PC-9 (cell line): Measurements from ENCODE around the gene CEP72. TPM values are rescaled to one million over a fixed set of nuclear protein-coding genes. Genes with fewer than 3 reads are reported as not detected.

Experiments
- BruUV-seq: library from RNA; stranded (reverse); fragments of 400-500 nt; replicated peaks from 2 replicates; lab custom pipeline; 2021; lab: Mats Ljungman, UMichigan
- CTCF ChIA-PET: fragments of 300-600 bp; sonication (Branson Sonifier 250); formaldehyde crosslinking; loops from one replicate; lab custom pipeline; 2022; ENCODE audit warnings: antibody characterized with exemption; lab: Charles Lee
- POLR2A ChIA-PET: fragments of 300-600 bp; sonication (Branson Sonifier 250); formaldehyde crosslinking; loops from one replicate; lab custom pipeline; 2022; ENCODE audit warnings: antibody characterized with exemption; ENCODE audit not compliant: unreplicated experiment; lab: Charles Lee
- DNase-seq, 2 experiments: peaks; one replicate each; pipeline versions ENCODE4 v3.0.0 to v3.0.0-alpha.2; 2015 to 2022; ENCODE audit warnings: mixed read lengths in 1 of 2
- H2AFZ ChIP-seq: fragments of 200-600 bp; sonication (generic); 2 replicates; pipeline ENCODE4 v1.8.1; 2017; ENCODE audit warnings: antibody characterized with exemption
- H3F3A ChIP-seq: fragments of 200-600 bp; sonication (generic); 2 replicates; pipeline ENCODE4 v1.8.1; 2017; ENCODE audit warnings: antibody characterized with exemption, mild to moderate bottlenecking, low read depth; ENCODE audit not compliant: insufficient read depth
- H3K27ac ChIP-seq: fragments of 200-600 bp; sonication (generic); 2 replicates; pipeline ENCODE4 v1.6.1; 2016; ENCODE audit warnings: mixed run types
- H3K27me3 ChIP-seq: fragments of 200-600 bp; sonication (generic); 2 replicates; pipeline ENCODE4 v1.6.1; 2016; ENCODE audit warnings: low read depth, mixed run types; ENCODE audit not compliant: insufficient read depth
- H3K36me3 ChIP-seq: fragments of 200-600 bp; sonication (generic); 2 replicates; pipeline ENCODE4 v1.6.1; 2016; ENCODE audit warnings: low read depth, mixed run types
- H3K4me1 ChIP-seq: fragments of 200-600 bp; sonication (generic); replicated peaks from 2 replicates; pipeline ENCODE4 v1.6.1; 2016; ENCODE audit warnings: mixed run types; ENCODE audit not compliant: insufficient read depth
- H3K4me2 ChIP-seq: fragments of 200-600 bp; sonication (generic); 2 replicates; pipeline ENCODE4 v1.6.1; 2017; ENCODE audit warnings: mixed run types
- H3K4me3 ChIP-seq: fragments of 200-600 bp; sonication (generic); 2 replicates; pipeline ENCODE4 v1.6.1; 2016; ENCODE audit warnings: mixed run types
- H3K79me2 ChIP-seq: fragments of 200-600 bp; sonication (generic); 2 replicates; pipeline ENCODE4 v1.6.1; 2017; ENCODE audit warnings: low read depth, mixed run types
- H3K9me2 ChIP-seq: fragments of 200-600 bp; sonication (generic); 2 replicates; pipeline ENCODE4 v1.8.1; 2017; ENCODE audit warnings: mild to moderate bottlenecking; ENCODE audit not compliant: insufficient read depth
- H3K9me3 ChIP-seq: fragments of 200-600 bp; sonication (generic); 2 replicates; pipeline ENCODE4 v1.8.1; 2016; ENCODE audit warnings: low read depth; ENCODE audit not compliant: insufficient read depth
- H4K20me1 ChIP-seq: fragments of 200-600 bp; sonication (generic); 2 replicates; pipeline ENCODE4 v1.8.1; 2017; ENCODE audit not compliant: insufficient read depth
- EZH2 ChIP-seq: fragments of 200-600 bp; sonication (generic); IDR thresholded peaks from 2 replicates; pipeline ENCODE4 v1.8.0; 2017; ENCODE audit warnings: antibody characterized with exemption, low read depth
- intact Hi-C: fragments of 100-400 bp; cut with micrococcal nuclease; formaldehyde crosslinking; loops from one replicate; pipeline ENCODE4 v1.10.0; 2022; ENCODE audit not compliant: unreplicated experiment
- total RNA-seq: library from RNA; stranded (reverse); gene quantifications from 2 replicates; pipeline ENCODE4 v1.2.3, GENCODE V29; 2021
- TF ChIP-seq, protein P1 (sequence below): fragments of 200-600 bp; sonication (generic); conservative IDR thresholded peaks from 2 replicates; pipeline ENCODE4 v1.6.1; 2017; ENCODE audit warnings: mixed run types, antibody characterized with exemption, mild to moderate bottlenecking, moderate library complexity

CEP72 gene
- total RNA-seq, 1 experiment from 2014 or later, result 86.8 TPM

GRCh38 chr5:636951-637350 is 24.8 kb downstream of the CEP72 start:
- CTCF ChIA-PET, result no interaction called here
- no peaks in the 10 kb centered on the region for H3K4me1 ChIP-seq

GRCh38 chr5:637581-638450 is 25.7 kb downstream of the CEP72 start:
- intact Hi-C loops, result no loop called here
- Histone ChIP-seq H3K4me3 (no peak overlapping the region), H3K27me3 (no peaks in the 10 kb centered on the region), H3K36me3 (peaks cover 24% of the 10 kb centered on the region), H2AFZ (no peak overlapping the region), H3K79me2 (no peaks in the 10 kb centered on the region), H3F3A (peaks cover 6% of the 10 kb centered on the region), H3K9me3 (no peaks in the 10 kb centered on the region), H4K20me1 (peaks cover 13% of the 10 kb centered on the region), H3K4me1 (no peaks in the 10 kb centered on the region), H3K27ac (no peak overlapping the region), H3K9me2 (no peaks in the 10 kb centered on the region), H3K4me2 (no peak overlapping the region)
- DNase-seq, result no peak
- ChIA-PET CTCF (no interaction called here), POLR2A (no interaction called here)
- TF ChIP-seq EZH2, result no peak
- TF ChIP-seq, protein P1, sequence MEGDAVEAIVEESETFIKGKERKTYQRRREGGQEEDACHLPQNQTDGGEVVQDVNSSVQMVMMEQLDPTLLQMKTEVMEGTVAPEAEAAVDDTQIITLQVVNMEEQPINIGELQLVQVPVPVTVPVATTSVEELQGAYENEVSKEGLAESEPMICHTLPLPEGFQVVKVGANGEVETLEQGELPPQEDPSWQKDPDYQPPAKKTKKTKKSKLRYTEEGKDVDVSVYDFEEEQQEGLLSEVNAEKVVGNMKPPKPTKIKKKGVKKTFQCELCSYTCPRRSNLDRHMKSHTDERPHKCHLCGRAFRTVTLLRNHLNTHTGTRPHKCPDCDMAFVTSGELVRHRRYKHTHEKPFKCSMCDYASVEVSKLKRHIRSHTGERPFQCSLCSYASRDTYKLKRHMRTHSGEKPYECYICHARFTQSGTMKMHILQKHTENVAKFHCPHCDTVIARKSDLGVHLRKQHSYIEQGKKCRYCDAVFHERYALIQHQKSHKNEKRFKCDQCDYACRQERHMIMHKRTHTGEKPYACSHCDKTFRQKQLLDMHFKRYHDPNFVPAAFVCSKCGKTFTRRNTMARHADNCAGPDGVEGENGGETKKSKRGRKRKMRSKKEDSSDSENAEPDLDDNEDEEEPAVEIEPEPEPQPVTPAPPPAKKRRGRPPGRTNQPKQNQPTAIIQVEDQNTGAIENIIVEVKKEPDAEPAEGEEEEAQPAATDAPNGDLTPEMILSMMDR, result no peak
- BruUV-seq, result no TSS peak

More at GRCh38 chr5:636951-637350, 24.8 kb downstream of the CEP72 start:
- no peak for TF ChIP-seq EZH2
- TF ChIP-seq, protein P1, result no peak
- Histone ChIP-seq H3F3A (peaks cover 6% of the 10 kb centered on the region), H3K9me3 (no peaks in the 10 kb centered on the region), H2AFZ (no peak overlapping the region), H3K27me3 (no peaks in the 10 kb centered on the region), H3K9me2 (no peaks in the 10 kb centered on the region), H3K27ac (no peak overlapping the region), H3K4me3 (no peak overlapping the region), H3K36me3 (peaks cover 24% of the 10 kb centered on the region), H4K20me1 (peaks cover 13% of the 10 kb centered on the region), H3K79me2 (no peaks in the 10 kb centered on the region), H3K4me2 (no peak overlapping the region)
- intact Hi-C loops, result no loop called here
- no peak for DNase-seq
- POLR2A ChIA-PET, result no interaction called here
- BruUV-seq, result no TSS peak

DNA sequence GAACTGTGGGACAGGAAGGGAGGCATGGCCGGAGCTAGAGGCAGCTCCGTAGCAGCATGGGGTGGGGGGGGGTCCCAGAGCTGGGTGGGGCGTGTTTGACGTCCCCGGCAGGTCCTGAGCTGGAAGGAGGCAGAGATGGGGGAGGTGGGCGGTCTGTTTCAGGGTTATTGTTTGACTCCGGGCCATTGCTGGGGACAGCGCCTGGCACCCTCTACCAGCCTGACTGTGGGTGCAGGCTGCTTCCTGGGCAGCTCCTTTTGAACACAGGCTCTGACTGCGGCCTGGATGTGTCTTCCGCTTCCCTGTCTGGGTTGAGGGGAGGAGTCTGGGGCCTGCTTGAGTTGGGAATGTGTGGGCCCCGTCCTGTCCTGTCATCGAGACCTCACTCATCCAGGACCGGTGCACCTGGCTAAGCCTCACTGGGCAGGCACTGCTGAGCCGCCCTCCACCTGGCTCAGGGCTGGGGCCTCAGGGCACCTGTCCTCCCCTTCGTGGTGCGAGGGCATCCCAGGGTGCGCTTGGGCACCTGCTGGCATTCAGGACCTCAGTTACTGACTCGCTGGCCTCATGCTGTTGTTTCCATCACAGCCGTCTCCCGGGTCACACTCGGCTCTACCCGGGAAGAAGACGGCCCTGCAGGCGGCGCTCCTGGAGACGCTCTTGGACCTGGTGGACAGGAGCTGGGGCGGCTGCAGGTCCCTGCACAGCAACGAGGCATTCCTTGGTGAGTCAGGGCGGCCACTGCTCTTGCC is 26.5 kb downstream of the CEP72 start:
- no peaks in the 10 kb centered on the region for H3K9me2 ChIP-seq
- CTCF ChIA-PET, result no interaction called here
- H3K4me3 ChIP-seq, result no peak overlapping the region
- H4K20me1 ChIP-seq, result peaks cover 10% of the 10 kb centered on the region
- peaks cover 24% of the 10 kb centered on the region for H3K36me3 ChIP-seq
- TF ChIP-seq EZH2, result no peak
- TF ChIP-seq, protein P1, result no peak
- H3K4me1 ChIP-seq, result no peaks in the 10 kb centered on the region
- DNase-seq, result no peak
- no TSS peak for BruUV-seq
- no peak overlapping the region for H3K27ac ChIP-seq
- intact Hi-C loops, result no loop called here
- no peak overlapping the region for H3K4me2 ChIP-seq
- H3K27me3 ChIP-seq, result no peaks in the 10 kb centered on the region
- H3K79me2 ChIP-seq, result no peaks in the 10 kb centered on the region
- peaks cover 3% of the 10 kb centered on the region; the same call in 1 of the 2 replicates for H3F3A ChIP-seq
- H2AFZ ChIP-seq, result no peak overlapping the region
- POLR2A ChIA-PET, result no interaction called here
- H3K9me3 ChIP-seq, result no peaks in the 10 kb centered on the region
